ENCODE results near the gene UBA7.
A peak's percentile ranks its signal among the peaks of the same experiment; 100 is the strongest.
"Not testable (repeated sequence)": the region's sequence is repeated elsewhere in the genome, so short reads cannot be mapped to it uniquely, and the experiment has no call there.

Gene UBA7

DNA sequence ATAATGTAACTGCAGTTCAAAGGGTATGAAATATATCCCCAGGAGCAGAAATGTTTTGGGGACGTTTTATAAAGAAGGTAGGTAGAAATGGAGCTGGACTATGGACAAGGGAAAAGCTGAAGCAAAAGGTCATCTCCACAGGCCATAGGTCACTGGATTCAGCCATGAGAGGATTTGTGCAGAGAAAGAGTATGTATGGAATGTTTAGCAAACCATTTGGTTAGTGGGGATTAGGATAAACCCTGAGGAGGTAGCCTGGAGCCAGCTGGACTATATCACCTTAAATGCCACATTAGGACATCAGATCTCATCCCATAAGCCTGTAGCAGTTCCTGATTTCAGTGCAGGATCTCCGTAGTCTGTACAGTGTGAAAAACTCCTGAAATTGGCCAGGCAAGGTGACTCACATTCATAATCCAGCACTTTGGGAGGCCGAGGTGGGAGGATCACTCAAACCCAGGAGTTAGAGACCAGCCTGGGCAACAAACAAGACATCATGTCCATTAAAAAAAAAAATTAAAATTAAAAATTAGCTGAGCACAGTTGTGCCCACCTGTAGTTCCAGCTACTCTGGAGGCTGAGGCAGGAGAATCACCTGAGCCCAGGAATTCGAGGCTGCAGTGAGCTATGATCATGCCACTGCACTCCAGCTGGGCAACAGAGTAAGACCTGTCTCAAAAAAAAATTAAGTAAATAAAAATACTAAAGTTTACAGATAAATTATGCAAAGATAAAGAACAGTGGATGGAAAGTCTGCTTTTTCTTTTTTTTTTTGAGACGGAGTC is 32.1 kb downstream of the UBA7 start:
- DNase-seq: no peak

DNA sequence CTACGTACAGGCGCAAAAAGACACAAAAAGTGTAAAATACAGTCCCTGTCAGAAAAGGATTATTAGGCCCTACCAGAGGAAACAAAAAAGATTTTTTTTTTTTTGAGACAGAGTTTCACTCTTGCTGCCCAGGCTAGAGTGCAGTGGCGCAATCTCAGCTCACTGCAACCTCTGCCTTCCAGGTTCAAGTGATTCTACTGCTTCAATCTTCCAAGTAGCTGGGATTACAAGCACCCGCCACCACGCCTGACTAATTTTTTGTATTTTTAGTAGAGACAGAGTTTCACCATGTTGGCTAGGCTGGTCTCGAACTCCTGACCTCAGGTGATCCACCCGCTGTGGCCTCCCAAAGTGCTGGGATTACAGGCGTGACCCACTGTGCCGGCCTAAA is 32.8 kb downstream of the UBA7 start:
- peak; percentile 33 for DNase-seq

DNA sequence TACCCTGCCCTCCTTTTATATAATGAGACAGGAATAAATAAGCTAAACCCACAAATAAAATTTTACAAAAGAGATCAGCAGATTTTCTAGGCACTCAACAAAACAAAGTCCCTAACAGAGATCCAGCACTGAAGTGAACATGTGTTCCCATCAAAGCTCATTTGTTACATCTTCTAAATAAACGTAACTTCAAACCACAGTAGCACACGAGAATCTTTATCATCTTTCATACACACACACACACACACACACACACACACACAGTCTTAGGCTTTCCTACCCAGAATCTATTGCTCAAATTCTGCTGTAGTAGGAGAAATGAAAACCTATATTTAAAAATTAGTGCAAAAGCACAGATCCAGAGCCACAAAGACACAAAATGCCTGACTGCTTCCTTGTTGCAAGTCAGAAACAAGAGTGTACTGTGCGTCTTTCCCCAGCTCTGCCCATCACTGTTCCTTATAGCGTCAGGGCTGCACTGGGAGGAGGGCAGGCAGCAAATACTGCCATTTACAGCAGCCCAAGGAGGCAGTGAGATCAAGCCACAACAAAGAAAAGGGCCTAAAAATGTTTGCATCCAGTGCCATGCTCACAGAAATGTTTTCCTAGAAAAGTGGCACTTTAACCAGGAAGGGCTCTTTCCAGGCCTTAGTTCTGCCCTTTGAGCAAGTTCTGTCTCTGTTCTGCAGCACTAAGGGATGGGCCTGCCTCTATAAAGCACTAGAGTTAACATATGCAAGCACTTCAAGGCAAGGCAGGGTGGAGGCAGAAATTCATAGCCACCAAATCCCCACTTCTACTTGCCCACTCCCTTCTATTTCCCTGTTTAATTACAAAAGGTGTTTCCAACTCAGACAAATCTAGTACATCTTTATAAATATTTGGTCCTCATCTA is 33.4 kb downstream of the UBA7 start:
- no peak for DNase-seq

DNA sequence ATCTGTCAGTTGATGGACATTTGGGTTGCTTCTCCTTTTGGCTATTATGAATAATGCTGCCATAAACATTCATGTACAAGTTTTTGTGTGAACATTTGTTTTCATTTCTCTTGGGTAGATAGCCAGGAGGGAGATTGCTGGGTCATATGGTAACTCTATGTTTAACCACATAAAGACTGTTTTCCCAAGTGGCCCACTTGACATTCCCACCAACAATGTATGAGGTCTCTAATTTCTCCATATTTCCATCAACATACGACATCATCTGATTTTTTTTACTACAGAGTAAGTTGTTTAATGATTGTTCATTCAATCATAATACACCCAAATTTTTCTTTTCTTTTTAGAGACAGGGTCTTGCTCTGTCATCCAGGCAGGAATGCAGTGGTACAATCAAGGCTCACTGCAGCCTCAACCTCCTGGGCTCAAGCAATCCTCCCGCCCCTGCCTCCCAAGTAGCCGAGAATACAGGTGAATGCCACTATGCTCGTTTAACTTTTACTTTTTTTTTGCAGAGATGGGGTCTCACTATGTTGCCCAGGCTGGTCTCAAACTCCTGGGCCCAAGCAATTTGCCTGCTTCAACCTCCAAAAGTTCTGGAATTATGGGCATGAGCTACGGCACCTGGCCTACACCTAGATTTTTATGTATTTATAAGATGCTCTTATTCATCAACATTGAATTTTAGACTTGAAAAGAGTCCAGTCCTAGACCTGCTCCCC is 34.2 kb downstream of the UBA7 start:
- no peak for DNase-seq

DNA sequence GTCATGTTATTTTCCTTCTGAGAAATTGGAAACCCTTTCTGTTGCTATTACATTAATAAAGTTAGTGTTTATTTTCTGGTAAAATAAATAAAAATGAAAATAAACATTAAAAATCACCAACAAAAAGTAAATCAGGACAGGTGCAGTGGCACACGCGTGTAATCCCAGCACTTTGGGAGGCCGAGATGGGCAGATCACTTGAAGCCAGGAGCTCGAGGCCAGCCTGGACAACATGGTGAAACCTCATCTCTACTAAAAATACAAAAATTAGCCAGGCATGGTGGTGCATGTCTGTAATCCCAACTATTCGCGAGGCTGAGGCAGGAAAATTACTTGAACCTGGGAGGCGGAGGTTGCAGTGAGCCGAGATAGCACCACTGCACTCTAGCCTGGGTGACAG is 37.7 kb downstream of the UBA7 start:
- DNase-seq: not testable (repeated sequence)

DNA sequence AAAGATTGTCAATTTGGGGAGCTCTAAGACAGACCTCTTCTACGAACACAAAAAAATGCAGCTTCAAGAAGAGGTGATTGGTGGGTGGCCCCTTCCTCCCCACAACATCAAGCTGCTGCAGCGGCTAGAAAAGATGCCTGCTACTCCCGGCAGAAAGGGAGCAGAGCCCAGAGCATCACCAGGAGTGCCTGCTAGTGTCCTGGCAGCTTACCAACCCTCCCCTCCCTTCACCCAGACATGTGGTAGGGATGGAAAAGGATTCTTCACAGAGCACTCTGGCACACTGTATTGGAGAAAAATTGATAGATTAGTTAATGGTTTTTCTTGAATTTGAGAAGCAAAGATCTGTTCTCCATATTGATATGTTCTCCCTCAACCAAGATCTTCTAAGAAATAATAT is 38.2 kb downstream of the UBA7 start:
- no peak for DNase-seq

DNA sequence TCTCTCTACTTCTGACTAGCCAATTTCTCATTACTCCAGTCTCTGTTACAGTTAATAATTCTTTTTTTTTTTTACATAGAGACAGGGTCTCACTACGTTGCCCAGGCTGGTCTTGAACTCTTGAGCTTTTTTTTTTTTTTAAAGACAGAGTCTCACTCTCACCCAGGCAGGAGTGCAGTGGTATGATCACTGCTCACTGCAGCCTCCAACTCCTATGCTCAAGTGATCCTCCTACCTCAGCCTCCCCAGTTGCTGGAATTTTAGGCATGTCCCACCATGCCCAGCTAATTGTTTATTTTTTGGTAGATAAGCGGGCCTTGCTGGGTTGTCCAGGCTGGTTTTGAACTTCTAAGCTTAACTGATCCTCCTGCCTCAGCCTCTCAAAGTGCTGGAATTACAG is 41.0 kb downstream of the UBA7 start:
- DNase-seq: no peak

DNA sequence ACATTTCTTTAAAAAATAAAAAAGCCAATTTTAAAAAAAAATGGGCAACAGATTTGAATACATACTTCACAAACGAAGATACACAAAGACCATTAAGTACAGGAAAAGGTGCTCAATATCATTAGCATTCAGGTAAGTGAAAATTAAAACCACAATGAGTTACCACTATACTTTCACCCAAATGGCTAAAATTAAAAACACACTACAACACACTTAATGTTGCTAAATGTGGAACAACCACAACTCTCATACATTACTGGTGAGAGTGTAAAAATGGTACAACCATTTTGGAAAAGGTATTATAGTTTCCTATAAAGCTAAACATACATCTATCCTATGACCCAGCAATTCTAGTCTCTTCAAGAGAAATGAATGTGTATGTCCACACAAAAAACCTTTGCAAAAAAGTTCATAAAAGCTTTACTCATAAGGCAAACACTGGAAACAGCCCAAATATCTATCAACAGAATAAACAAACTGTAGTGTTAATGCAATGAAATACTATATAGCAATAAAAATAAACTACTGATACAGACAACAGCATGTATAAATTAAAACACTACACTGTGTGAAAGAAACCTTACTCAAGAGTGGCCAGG is 42.3 kb downstream of the UBA7 start:
- DNase-seq: no peak

DNA sequence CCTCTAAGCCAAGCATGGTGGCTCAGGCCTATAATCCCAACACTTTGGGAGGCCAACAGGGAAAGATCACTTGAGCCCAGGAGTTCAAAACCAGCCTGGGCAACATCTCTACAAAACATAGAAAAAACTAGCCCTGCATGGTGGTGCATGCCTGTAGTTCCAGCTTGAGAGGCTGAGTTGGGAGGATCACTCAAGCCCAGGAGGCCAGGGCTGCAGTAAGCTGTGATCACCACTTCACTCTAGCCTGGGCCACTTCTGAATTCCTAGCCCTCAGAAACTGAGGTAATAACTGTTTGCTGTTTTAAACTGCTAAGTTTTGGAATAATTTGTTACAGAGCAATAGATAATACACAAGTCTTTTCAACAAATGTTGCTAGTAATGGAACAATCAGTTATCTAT is 43.8 kb downstream of the UBA7 start:
- no peak for DNase-seq

DNA sequence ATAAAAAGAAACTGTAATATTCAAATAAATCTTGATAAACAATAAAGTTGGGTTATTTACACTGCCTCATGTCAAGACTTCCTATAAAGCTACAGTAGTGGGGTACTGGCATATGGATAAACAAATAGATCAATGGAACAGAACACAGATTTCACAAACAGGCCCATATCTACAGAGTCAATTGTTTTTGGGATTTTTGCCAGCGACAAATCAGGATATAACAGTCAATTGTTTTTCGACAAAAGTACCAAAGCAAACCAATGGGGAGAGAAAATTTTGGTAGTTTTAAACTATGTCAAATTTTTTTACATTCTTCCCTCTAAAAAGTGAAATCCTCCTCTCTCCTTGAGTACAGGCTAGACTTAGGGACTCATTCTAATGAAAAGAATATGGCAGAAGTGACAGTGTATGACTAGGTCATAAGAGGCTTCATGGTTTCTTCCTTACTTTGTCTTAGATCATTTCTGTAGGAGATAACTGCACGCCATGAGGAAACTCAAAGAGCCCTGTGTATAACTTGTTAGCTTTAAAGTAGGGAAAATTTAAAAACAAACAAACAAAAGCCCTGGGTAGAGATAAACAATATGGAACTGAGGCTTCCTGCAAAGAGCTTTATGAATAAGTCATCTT is 44.4 kb downstream of the UBA7 start:
- no peak for DNase-seq

DNA sequence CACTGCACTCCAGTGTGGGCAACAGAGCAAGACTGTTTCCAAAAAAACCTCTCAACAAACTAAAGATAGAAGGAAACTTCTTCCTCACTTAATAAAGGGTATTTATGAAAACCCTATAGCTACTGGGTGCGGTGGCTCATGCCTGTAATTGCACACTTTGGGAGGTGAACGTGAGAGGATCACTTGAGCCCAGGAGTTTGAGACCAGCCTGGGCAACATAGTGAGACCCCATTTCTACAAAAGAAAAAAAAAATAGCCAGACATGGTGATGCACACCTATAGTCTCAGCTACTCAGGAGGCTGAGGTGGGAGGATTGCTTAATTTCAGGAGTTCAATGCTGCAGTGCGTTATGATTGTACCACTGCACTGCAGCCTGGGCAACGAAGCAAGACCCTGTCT is 49.8 kb downstream of the UBA7 start:
- no peak for DNase-seq

DNA sequence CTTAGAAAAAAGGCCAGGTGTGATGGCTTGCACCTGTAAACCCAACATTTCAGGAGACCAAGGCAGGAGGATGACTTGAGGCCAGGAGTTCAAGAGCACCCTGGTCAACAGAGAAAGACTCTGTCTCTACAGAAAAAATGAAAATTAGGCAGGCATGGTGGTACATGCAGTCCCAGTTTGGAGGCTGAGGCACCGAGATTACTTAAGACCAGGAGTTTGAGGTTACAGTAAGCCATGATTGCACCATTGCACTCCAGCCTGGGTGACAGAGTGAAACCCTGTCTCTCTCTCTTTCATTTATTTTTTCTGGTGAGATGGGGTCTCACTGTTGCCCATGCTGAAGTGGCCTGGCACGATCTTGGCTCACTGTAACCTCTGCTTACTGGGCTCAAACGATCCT is 52.1 kb downstream of the UBA7 start:
- peak; percentile 74 for DNase-seq

DNA sequence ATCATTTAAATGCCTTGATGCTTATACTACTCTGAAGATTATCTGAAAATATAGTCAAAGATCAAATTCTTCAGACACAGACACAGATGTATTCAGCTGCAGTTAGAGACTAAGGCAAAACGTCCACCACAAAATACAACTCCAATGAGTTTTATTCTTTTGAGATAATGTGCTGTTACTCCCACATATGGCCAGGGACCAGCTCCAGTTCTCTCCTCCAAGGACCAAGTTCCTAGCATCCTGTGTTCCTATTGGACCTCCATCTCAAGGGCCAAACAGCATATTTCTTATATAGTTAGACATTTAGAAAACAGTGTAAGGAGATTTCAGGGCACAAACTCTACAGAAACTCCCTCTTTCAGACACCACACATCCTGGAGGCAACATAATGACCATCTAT is 54.5 kb downstream of the UBA7 start:
- DNase-seq: no peak

DNA sequence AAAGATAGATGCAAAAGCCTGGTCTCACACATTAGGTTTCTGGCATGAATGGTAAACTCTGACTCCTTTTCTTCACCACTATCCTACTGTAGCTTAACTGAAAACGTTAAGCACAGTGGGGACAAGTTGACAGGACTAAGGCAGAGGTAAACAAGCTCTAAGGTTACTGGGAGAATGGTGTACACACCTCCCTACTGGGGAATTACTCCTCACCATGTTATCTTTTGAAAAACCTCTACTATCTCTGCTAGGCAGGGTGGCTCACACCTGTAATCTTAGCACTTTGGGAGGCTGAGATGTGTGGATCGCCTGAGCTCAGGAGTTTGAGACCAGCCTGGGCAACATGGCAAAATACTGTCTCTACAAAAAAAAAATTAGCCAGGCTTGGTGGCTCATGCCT is 56.6 kb downstream of the UBA7 start:
- no peak for DNase-seq

DNA sequence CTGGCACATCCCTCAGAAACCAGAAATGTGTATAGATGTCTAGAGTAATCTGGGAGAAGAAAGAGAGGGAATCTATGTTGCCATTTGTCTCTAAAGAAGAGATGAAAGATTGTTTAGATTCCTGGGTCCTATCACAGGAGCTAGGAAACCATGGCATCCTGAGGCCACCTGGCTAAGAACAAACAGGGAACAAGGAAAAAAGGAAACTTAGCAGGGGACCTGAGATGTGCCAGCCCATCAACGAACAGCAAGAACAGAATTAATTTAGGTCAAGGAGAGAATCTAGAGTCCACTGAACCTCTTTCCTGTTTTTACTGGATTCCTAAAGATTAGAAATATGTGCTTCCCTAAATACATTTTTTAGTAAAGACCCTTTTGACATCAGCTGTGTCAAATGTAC is 57.7 kb downstream of the UBA7 start:
- no peak for DNase-seq

Data from MV-4-11 (cell line).